NB4 (cell line): ENCODE measurements around the gene NACC2.

Experiments used
- CTCF ChIP-seq: IDR thresholded peaks from one replicate; pipeline ENCODE4 v1.5.1; 2012; ENCODE audit warnings: low read depth, low read length
- POLR2A ChIP-seq: IDR thresholded peaks from 2 replicates; pipeline ENCODE4 v1.6.1; 2011; ENCODE audit warnings: mild to moderate bottlenecking; ENCODE audit not compliant: insufficient read length; ENCODE audit errors: extremely low read depth

DNA sequence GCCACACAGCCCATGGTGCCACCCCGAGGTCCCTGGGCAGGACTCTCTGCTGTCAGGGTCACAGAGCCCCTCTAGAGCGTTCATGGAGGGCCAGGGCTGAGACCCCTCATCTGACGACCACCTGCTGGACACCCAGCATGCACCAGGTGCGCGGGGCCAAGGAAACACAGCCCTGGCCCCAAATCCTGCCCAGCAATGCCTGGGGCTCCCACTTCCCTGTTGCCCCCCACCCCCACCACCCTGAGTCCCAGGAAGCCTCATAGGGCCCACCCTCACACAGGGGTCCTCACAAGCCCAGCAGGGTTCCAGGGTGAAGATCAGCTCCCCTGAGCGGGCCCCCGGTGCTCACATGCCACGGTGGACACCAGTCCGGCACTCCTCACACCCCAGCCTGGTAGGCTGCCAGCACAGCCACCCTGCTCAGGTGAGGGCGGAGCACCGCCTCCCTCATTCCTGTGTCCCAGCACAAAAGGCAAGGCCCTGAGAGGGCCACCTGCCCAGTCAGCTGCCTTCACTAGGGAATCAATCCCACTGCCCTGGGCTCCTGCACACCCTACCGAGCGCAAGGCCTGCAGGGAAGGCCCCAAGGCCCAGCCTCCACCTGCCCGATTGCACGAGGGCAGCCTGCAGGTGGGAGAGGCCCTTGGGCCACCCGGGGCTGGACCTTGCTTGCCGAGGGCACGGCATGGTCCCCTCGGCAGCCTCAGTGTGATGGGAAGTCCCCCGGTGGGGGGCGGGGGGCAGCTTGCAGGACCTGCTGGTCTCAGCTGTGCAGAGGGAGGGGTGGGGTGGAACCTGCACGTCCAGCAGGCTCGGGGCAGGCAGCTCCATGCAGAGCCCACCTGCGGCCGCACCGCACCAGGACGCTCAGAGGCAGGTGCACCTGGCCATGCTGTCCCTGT, 77.5 kb downstream of the NACC2 start:
- TF ChIP-seq CTCF (no peak), POLR2A (no peak)
